MCF 10A (cell line): ENCODE measurements around the gene XRCC3. TPM values are rescaled to one million over a fixed set of nuclear protein-coding genes. Genes with fewer than 3 reads are reported as not detected.

ENCODE experiments used
- BruUV-seq: library from RNA; stranded (reverse); fragments of 400-500 nt; replicated peaks from 2 replicates; lab custom pipeline; 2021; lab: Mats Ljungman, UMichigan
- CTCF ChIA-PET: fragments of 300-600 bp; sonication (Branson Sonifier 250); formaldehyde crosslinking; extraction: SDS; loops from one replicate; lab custom pipeline; 2021; ENCODE audit warnings: antibody characterized with exemption, inconsistent platforms; lab: Yijun Ruan, JAX
- POLR2A ChIA-PET: fragments of 300-600, 350-650 bp; sonication (Branson Sonifier 250); formaldehyde crosslinking; extraction: SDS; loops from one replicate; lab custom pipeline; 2020; ENCODE audit warnings: antibody characterized with exemption, inconsistent platforms; lab: Yijun Ruan, JAX
- DNase-seq: peaks from one replicate; pipeline ENCODE4 v3.0.0-alpha.2; 2018; ENCODE audit not compliant: unreplicated experiment
- H3K27ac Mint-ChIP-seq: one replicate; pipeline ENCODE4 v1.8.0; 2022; ENCODE audit warnings: mild to moderate bottlenecking, low read depth, mixed read lengths; ENCODE audit not compliant: unreplicated experiment
- H3K27me3 Mint-ChIP-seq: one replicate; pipeline ENCODE4 v1.8.0; 2022; ENCODE audit warnings: mixed read lengths; ENCODE audit not compliant: insufficient read depth, unreplicated experiment
- H3K36me3 Mint-ChIP-seq: one replicate; pipeline ENCODE4 v1.8.0; 2022; ENCODE audit warnings: mild to moderate bottlenecking, moderate library complexity, mixed read lengths; ENCODE audit not compliant: insufficient read depth, unreplicated experiment
- H3K4me1 Mint-ChIP-seq: one replicate; pipeline ENCODE4 v1.8.0; 2022; ENCODE audit warnings: mixed read lengths; ENCODE audit not compliant: insufficient read depth, unreplicated experiment
- H3K4me3 Mint-ChIP-seq: one replicate; pipeline ENCODE4 v1.8.0; 2022; ENCODE audit warnings: mild to moderate bottlenecking, moderate library complexity, mixed read lengths; ENCODE audit not compliant: unreplicated experiment
- H3K9me3 Mint-ChIP-seq: one replicate; pipeline ENCODE4 v1.8.0; 2022; ENCODE audit warnings: mixed read lengths; ENCODE audit not compliant: unreplicated experiment
- intact Hi-C: fragments of 100-400 bp; cut with micrococcal nuclease; formaldehyde crosslinking; loops from 2 replicates; pipeline ENCODE4 v1.14.1; 2022
- total RNA-seq: library from RNA; stranded (reverse); gene quantifications from 2 replicates; pipeline ENCODE4 v1.2.3, GENCODE V29; 2022
- TF ChIP-seq, protein P1 (sequence below): fragments of 200-600 bp; IDR thresholded peaks from one replicate; pipeline ENCODE4 v1.8.0; 2022; ENCODE audit warnings: antibody characterized with exemption, mild to moderate bottlenecking; ENCODE audit not compliant: unreplicated experiment

Gene XRCC3
- total RNA-seq, 1 experiment from 2014 or later = 17.5 TPM

- intact Hi-C loops = no loop called here
- no peak overlapping the region for H3K27ac Mint-ChIP-seq
- no peaks in the 10 kb centered on the region for H3K9me3 Mint-ChIP-seq
- peaks cover 47% of the 10 kb centered on the region for H3K36me3 Mint-ChIP-seq
- POLR2A ChIA-PET = no interaction called here
- CTCF ChIA-PET = interaction anchor here (0.5 kb wide), 1 partner anchor 492 kb away, joined by 3 read pairs; no protein-coding TSS in a partner anchor
- H3K27me3 Mint-ChIP-seq = no peaks in the 10 kb centered on the region
- TF ChIP-seq, protein P1, sequence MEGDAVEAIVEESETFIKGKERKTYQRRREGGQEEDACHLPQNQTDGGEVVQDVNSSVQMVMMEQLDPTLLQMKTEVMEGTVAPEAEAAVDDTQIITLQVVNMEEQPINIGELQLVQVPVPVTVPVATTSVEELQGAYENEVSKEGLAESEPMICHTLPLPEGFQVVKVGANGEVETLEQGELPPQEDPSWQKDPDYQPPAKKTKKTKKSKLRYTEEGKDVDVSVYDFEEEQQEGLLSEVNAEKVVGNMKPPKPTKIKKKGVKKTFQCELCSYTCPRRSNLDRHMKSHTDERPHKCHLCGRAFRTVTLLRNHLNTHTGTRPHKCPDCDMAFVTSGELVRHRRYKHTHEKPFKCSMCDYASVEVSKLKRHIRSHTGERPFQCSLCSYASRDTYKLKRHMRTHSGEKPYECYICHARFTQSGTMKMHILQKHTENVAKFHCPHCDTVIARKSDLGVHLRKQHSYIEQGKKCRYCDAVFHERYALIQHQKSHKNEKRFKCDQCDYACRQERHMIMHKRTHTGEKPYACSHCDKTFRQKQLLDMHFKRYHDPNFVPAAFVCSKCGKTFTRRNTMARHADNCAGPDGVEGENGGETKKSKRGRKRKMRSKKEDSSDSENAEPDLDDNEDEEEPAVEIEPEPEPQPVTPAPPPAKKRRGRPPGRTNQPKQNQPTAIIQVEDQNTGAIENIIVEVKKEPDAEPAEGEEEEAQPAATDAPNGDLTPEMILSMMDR = no peak
- DNase-seq = no peak
- H3K4me3 Mint-ChIP-seq = no peak overlapping the region
- BruUV-seq = no TSS peak
- no peaks in the 10 kb centered on the region for H3K4me1 Mint-ChIP-seq
Observed at GRCh38 chr14:103731916-103732867, 16.9 kb upstream of the XRCC3 start.

DNA sequence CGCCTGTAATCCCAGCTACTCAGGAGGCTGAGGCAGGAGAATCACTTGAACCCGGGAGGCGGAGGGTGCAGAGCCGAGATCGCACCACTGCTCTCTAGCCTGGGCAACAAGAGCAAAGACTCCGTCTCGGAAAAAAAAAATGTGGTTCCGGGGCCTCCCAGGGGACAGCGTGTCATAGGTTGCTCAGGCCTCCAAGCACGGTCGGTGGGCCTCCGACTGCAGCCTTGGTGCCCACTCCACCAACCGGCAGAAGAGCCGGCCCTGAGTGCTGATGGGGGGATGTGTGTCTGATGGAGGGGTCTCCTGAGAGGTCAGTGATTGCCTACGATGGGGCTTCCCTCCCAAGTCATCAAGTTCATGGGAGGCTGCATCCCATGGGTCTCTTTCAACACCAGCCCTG is 16.2 kb upstream of the XRCC3 start:
- POLR2A ChIA-PET = no interaction called here
- CTCF ChIA-PET = no interaction called here
- BruUV-seq = no TSS peak
- Mint-ChIP-seq H3K36me3 (peaks cover 46% of the 10 kb centered on the region), H3K4me1 (no peaks in the 10 kb centered on the region), H3K4me3 (no peak overlapping the region), H3K27ac (no peak overlapping the region), H3K9me3 (no peaks in the 10 kb centered on the region), H3K27me3 (no peaks in the 10 kb centered on the region)
- intact Hi-C loops = no loop called here
- DNase-seq = no peak
- TF ChIP-seq, protein P1 = no peak

DNA sequence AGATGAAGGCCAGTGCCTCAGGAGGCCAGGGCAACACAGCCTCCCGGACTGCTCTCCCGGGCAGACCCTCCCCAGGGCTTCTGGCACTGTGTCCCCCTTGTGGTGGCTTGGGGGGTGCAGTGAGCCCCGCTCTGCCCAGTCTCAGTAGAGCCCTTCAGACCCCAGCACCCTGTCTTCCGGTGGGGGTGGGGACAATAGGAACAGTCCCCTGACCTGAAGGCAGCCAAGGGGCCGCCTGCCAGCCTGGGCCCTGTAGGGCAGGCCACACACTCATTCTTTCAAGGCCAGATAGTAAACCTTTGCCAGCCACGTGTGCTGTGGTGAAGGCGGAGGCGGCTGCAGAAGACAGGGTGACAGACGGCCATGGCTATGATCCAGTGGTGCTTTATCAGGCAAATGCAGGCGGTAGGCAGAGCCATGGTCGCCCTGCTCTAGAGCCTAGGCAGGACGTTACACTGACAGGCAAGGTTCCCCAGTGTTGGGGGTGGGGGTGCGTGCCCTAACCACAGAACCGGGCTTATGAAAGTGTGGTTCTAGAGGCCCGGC is 15.3 kb upstream of the XRCC3 start:
- no TSS peak for BruUV-seq
- Mint-ChIP-seq H3K4me3 (no peak overlapping the region), H3K36me3 (peaks cover 51% of the 10 kb centered on the region), H3K9me3 (no peaks in the 10 kb centered on the region), H3K4me1 (no peaks in the 10 kb centered on the region), H3K27ac (no peak overlapping the region), H3K27me3 (no peaks in the 10 kb centered on the region)
- ChIA-PET POLR2A (no interaction called here), CTCF (no interaction called here)
- TF ChIP-seq, protein P1 = no peak
- no peak for DNase-seq
- intact Hi-C loops = no loop called here
